HG03442 (cell line): Measurements from ENCODE around the gene PTPRM.

ENCODE experiments used
- ATAC-seq: cut with Tn5 transposase; IDR thresholded peaks from one replicate; pipeline ENCODE4 v1.9.1; 2021; ENCODE audit warnings: mild to moderate bottlenecking, moderate library complexity; ENCODE audit not compliant: unreplicated experiment

PTPRM gene

GRCh38 chr18:7977897-7978296, 410.8 kb downstream of the PTPRM start:
- ATAC-seq = no peak

GRCh38 chr18:7978834-7979233, 411.7 kb downstream of the PTPRM start:
- no peak for ATAC-seq

- ATAC-seq = no peak
Measured at GRCh38 chr18:7979714-7980113, 412.6 kb downstream of the PTPRM start.

- no peak for ATAC-seq
Measured at GRCh38 chr18:7980136-7980535, 413.0 kb downstream of the PTPRM start.

GRCh38 chr18:7980656-7981055, 413.5 kb downstream of the PTPRM start:
- ATAC-seq = no peak

- ATAC-seq = no peak
Measured at GRCh38 chr18:7982216-7982615, 415.1 kb downstream of the PTPRM start.

- ATAC-seq = no peak
Measured at GRCh38 chr18:7987284-7987976, 420.3 kb downstream of the PTPRM start.

- no peak for ATAC-seq
Measured at GRCh38 chr18:7990670-7991069, 423.6 kb downstream of the PTPRM start.

- no peak for ATAC-seq
Measured at GRCh38 chr18:8001711-8002301, 434.7 kb downstream of the PTPRM start.

- no peak for ATAC-seq
Measured at GRCh38 chr18:8003878-8004675, 437.0 kb downstream of the PTPRM start.

GRCh38 chr18:8004792-8005191, 437.7 kb downstream of the PTPRM start:
- no peak for ATAC-seq

- no peak for ATAC-seq
Measured at GRCh38 chr18:8005870-8006569, 438.9 kb downstream of the PTPRM start.

- ATAC-seq = no peak
Measured at GRCh38 chr18:8006979-8007378, 439.9 kb downstream of the PTPRM start.

- no peak for ATAC-seq
Measured at GRCh38 chr18:8008033-8008432, 440.9 kb downstream of the PTPRM start.

GRCh38 chr18:8011361-8011760, 444.2 kb downstream of the PTPRM start:
- no peak for ATAC-seq

GRCh38 chr18:8011906-8012305, 444.8 kb downstream of the PTPRM start:
- no peak for ATAC-seq

GRCh38 chr18:8018701-8019331, 451.7 kb downstream of the PTPRM start:
- no peak for ATAC-seq

- ATAC-seq = no peak
Measured at GRCh38 chr18:8019600-8019999, 452.5 kb downstream of the PTPRM start.

GRCh38 chr18:8020132-8020846, 453.2 kb downstream of the PTPRM start:
- ATAC-seq = no peak

GRCh38 chr18:8029061-8029460, 461.9 kb downstream of the PTPRM start:
- no peak for ATAC-seq
